Thoracic aorta (tissue), 2 donors: Measurements from ENCODE around the gene EIF4EBP2. TPM values are rescaled to one million over a fixed set of nuclear protein-coding genes. Genes with fewer than 3 reads are reported as not detected.

Experiments used
- ATAC-seq: fragments of 150-250 bp; one replicate; pipeline ENCODE4 v1.8.0; 2017; ENCODE audit warnings: low read depth; ENCODE audit not compliant: insufficient number of reproducible peaks, low FRiP score
- DNase-seq: peaks from one replicate; pipeline ENCODE4 v3.0.0-alpha.2; 2020; ENCODE audit warnings: low spot score
- H3K27ac ChIP-seq, 2 donors: fragments of 200-600 bp; sonication (generic); 1 replicate in 1 of 2; 2 replicates in 1 of 2; pipeline ENCODE4 v1.5.1; 2016; ENCODE audit warnings: mild to moderate bottlenecking in 2 of 2, moderate library complexity in 2 of 2
- H3K27me3 ChIP-seq: fragments of 200-600 bp; sonication (generic); replicated peaks from 2 replicates; pipeline ENCODE4 v1.6.0; 2016; ENCODE audit warnings: mild to moderate bottlenecking; ENCODE audit not compliant: insufficient read depth
- H3K36me3 ChIP-seq: fragments of 200-600 bp; sonication (generic); one replicate; pipeline ENCODE4 v1.5.1; 2016
- H3K4me1 ChIP-seq, 2 donors: fragments of 200-600 bp; sonication (generic); 1 replicate in 1 of 2; 2 replicates in 1 of 2; pipeline versions ENCODE4 v1.5.1 to v1.6.0; 2016; ENCODE audit warnings: low read depth in 2 of 2, mild to moderate bottlenecking in 1 of 2; ENCODE audit not compliant: control insufficient read depth in 1 of 2
- H3K4me3 ChIP-seq: fragments of 200-600 bp; sonication (generic); 2 replicates; pipeline ENCODE4 v1.5.1; 2016; ENCODE audit warnings: mild to moderate bottlenecking
- H3K9me3 ChIP-seq: fragments of 200-600 bp; sonication (generic); 2 replicates; pipeline ENCODE4 v1.5.1; 2016
- total RNA-seq, 2 donors: library from RNA; depleted of rRNA; stranded (reverse); fragments of >200 nt; gene quantifications; one replicate each; pipeline versions ENCODE4 v1.1.0 to v1.2.3, GENCODE V29; 2016
- TF ChIP-seq, protein P1 (sequence below): fragments of 200-600 bp; sonication (generic); IDR thresholded peaks from one replicate; pipeline ENCODE4 v1.5.1; 2019; ENCODE audit warnings: antibody characterized with exemption

EIF4EBP2 gene
- total RNA-seq, 2 donors from 2014 or later: 52.8 to 60.0 TPM

DNA sequence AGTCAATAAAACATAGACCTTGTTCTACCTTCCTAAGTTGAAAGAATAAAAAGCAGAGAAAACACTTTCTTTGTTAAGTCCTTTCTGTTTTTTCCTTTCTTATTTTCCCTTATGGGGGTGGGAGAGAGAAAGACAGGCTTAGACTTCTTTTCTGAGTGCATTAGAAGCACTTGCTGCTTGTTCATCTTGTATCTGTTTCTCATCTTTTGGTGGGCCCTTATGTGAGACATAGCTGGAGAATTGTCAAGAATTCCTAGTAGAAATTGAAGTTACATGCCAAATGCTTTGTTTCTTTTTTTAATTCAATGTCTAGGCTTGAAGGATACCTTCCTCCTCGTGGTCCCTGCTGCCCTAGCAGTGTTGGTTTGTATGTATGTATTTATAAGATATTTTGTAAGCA is 6.7 kb downstream of the EIF4EBP2 start:
- no peaks in the 10 kb centered on the region for H3K36me3 ChIP-seq
- H3K27ac ChIP-seq: no peak overlapping the region

DNA sequence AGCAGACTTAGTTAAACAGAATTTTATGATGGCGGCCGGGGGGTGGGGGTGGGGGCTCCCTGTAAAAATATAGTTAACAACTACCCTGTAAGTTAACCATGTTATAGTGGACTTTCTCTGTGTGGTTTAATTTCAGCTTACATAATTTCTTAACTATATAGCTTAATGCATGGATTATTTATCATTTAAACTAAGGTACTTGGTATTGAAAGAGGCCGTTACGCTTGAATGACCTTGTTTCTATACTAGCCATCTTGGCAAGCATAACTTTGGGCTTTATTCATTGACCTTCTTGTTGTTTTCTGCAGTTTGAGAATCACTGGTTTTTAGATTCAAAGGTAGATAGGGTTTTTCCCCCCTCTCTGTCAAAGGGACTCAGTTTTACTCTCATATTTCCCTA is 8.4 kb downstream of the EIF4EBP2 start:
- H3K27me3 ChIP-seq: no peaks in the 10 kb centered on the region
- no peak overlapping the region for H3K27ac ChIP-seq
- H3K9me3 ChIP-seq: no peaks in the 10 kb centered on the region
- peaks cover 10 to 42% of the 10 kb centered on the region in 2 donors for H3K4me1 ChIP-seq
- ATAC-seq (no peak), DNase-seq (no peak)
- TF ChIP-seq, protein P1, sequence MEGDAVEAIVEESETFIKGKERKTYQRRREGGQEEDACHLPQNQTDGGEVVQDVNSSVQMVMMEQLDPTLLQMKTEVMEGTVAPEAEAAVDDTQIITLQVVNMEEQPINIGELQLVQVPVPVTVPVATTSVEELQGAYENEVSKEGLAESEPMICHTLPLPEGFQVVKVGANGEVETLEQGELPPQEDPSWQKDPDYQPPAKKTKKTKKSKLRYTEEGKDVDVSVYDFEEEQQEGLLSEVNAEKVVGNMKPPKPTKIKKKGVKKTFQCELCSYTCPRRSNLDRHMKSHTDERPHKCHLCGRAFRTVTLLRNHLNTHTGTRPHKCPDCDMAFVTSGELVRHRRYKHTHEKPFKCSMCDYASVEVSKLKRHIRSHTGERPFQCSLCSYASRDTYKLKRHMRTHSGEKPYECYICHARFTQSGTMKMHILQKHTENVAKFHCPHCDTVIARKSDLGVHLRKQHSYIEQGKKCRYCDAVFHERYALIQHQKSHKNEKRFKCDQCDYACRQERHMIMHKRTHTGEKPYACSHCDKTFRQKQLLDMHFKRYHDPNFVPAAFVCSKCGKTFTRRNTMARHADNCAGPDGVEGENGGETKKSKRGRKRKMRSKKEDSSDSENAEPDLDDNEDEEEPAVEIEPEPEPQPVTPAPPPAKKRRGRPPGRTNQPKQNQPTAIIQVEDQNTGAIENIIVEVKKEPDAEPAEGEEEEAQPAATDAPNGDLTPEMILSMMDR: no peak
- H3K36me3 ChIP-seq: no peaks in the 10 kb centered on the region
- H3K4me3 ChIP-seq: no peak overlapping the region

More for the DNA sequence above, 6.7 kb downstream of the EIF4EBP2 start:
- Histone ChIP-seq H3K4me1 (peaks cover 23 to 57% of the 10 kb centered on the region in 2 donors), H3K4me3 (no peak overlapping the region), H3K27me3 (no peaks in the 10 kb centered on the region), H3K9me3 (no peaks in the 10 kb centered on the region)
- DNase-seq: no peak
- TF ChIP-seq, protein P1: no peak
- ATAC-seq: no peak

DNA sequence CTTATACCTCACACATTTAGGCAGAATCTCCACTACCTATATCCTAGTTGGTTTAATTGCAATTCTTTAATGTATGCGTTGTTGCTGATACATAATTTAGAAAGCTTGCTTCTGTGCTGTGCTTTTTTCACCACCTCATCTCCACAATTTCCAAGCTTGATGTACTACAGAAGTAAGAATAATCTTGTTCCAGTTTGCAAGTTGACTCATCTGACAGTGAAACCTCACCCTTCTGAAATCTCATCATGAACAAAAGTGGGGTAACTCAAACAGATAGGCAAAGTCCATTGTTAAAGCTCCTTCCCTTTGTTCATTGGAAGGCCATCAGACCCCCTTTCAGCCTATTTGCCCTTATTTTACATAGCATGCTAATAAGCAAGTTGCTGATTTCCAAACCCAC is 13.6 kb downstream of the EIF4EBP2 start:
- H3K36me3 ChIP-seq: peaks cover 26% of the 10 kb centered on the region
- peaks cover 0 to 11% of the 10 kb centered on the region in 2 donors for H3K4me1 ChIP-seq
- no peak overlapping the region for H3K27ac ChIP-seq
- H3K27me3 ChIP-seq: no peaks in the 10 kb centered on the region
- no peaks in the 10 kb centered on the region for H3K9me3 ChIP-seq
- no peak for DNase-seq
- TF ChIP-seq, protein P1: no peak
- no peak overlapping the region for H3K4me3 ChIP-seq
- no peak for ATAC-seq

DNA sequence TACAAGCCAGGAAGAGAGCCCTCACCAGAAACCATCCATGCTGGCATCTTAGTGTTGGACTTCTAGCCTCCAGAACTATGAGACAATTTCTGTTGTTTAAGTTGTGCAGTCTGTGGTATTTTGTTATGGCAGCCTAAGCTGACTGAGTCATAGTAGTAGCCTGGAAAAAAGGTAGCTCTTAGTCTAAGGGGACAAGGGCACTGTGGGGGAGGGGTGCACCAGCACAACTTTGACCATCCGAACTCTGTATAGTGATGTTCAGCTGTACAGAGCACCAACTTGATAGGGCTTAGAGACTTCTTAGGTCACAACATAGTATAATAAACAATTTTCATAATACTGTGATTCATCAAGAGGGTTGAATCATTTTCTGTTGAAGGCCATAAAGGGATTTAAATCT is 14.3 kb downstream of the EIF4EBP2 start:
- Histone ChIP-seq H3K27me3 (no peaks in the 10 kb centered on the region), H3K36me3 (peaks cover 29% of the 10 kb centered on the region), H3K9me3 (no peaks in the 10 kb centered on the region), H3K4me3 (no peak overlapping the region), H3K4me1 (peaks cover 0 to 8% of the 10 kb centered on the region in 2 donors), H3K27ac (no peak overlapping the region)
- no peak for DNase-seq
- TF ChIP-seq, protein P1: no peak
- ATAC-seq: no peak

DNA sequence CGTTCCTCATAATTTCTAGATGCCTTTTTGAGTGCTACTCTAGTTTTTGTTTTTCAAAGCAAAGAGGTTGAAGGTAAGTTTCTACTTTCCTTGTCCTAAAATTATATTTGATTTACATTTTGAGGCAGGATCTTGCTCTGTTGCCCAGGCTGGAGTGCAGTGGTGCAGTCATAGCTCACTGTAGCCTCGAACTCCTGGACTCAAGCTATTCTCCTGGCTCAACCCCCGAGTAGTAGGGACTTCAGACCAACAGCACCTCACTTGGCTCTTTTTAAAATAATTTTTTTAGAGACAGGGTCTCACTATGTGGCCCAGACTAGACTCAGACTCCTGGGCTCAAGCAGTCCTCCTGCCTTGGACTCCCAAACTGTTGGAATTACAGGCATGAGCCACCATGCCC is 14.8 kb downstream of the EIF4EBP2 start:
- peaks cover 33% of the 10 kb centered on the region for H3K36me3 ChIP-seq
- TF ChIP-seq, protein P1: no peak
- H3K27me3 ChIP-seq: no peaks in the 10 kb centered on the region
- H3K4me1 ChIP-seq: peaks cover 0 to 8% of the 10 kb centered on the region in 2 donors
- no peak overlapping the region for H3K4me3 ChIP-seq
- no peaks in the 10 kb centered on the region for H3K9me3 ChIP-seq
- ATAC-seq (no peak), DNase-seq (no peak)
- H3K27ac ChIP-seq: no peak overlapping the region
